ENCODE data around the gene RTN4R.
A peak's percentile ranks its signal among the peaks of the same experiment; 100 is the strongest.
"Not testable (repeated sequence)": the region's sequence is repeated elsewhere in the genome, so short reads cannot be mapped to it uniquely, and the experiment has no call there.

RTN4R gene

DNA sequence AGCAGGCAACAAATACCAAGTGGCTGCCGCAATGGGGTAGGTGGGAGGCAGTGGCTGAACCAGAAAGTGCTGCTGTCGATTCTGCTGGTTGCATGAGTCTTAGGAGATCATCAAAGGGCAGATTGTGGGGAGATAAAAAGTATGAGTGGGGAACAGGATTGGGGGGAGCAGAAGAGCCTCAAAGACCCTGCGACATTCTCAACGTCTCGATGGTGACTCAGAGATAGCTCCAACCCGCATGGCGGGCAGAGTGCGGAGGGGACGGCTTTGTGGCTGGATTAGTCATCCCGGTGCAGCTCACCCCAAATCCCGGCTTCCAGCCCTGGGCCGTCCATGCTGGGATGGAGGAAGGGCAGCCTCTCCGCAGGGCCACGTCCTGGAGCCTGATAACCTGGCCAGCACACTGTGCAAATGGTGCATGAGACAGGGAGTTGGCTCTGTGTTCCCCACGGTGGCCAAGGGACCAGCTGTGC is 11.6 kb upstream of the RTN4R start:
- TF ChIP-seq, protein P1, sequence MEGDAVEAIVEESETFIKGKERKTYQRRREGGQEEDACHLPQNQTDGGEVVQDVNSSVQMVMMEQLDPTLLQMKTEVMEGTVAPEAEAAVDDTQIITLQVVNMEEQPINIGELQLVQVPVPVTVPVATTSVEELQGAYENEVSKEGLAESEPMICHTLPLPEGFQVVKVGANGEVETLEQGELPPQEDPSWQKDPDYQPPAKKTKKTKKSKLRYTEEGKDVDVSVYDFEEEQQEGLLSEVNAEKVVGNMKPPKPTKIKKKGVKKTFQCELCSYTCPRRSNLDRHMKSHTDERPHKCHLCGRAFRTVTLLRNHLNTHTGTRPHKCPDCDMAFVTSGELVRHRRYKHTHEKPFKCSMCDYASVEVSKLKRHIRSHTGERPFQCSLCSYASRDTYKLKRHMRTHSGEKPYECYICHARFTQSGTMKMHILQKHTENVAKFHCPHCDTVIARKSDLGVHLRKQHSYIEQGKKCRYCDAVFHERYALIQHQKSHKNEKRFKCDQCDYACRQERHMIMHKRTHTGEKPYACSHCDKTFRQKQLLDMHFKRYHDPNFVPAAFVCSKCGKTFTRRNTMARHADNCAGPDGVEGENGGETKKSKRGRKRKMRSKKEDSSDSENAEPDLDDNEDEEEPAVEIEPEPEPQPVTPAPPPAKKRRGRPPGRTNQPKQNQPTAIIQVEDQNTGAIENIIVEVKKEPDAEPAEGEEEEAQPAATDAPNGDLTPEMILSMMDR (conservative IDR thresholded peaks at IDR 0.05; ENCODE audit: low read depth): no peak
- ChIA-PET CTCF (no interaction called here), POLR2A (ENCODE audit: low non-redundant PET) (no interaction called here)
- no peak for DNase-seq (ENCODE audit: low spot score)
- no peak overlapping the region for H3K27ac ChIP-seq

GRCh38 chr22:20278726-20279490 is 10.8 kb upstream of the RTN4R start:
- H3K27ac ChIP-seq; POLR2A ChIA-PET (ENCODE audit: low non-redundant PET); CTCF ChIA-PET; DNase-seq (ENCODE audit: low spot score): not testable (repeated sequence)

- DNase-seq (ENCODE audit: low spot score); H3K27ac ChIP-seq; CTCF ChIA-PET; POLR2A ChIA-PET (ENCODE audit: low non-redundant PET): not testable (repeated sequence)
Measured at GRCh38 chr22:20277936-20278635, 10.0 kb upstream of the RTN4R start.

DNA sequence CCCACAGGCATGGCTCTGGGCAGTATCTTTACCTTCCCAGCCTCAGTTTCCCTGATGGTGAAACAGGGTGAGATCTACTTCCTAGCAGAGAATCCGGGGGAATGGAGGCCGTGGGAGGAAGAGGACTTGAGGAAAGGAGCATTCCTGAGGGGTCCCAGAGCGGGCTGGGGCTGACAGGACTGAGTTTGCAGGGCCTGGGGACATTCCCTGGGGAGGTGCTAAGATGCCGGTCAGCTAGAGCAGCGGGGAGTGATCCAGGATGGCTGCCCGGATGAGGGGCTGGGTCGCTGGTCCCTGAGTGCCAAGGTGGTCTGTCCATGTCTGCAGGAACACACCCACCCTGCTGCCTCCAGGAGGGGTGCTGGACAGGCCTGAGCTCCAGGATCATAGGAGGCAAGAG is 8.3 kb upstream of the RTN4R start:
- POLR2A ChIA-PET (ENCODE audit: low non-redundant PET): no interaction called here
- TF ChIP-seq, protein P1 (conservative IDR thresholded peaks at IDR 0.05; ENCODE audit: low read depth): no peak
- DNase-seq (ENCODE audit: low spot score): no peak
- CTCF ChIA-PET: no interaction called here
- H3K27ac ChIP-seq: no peak overlapping the region

DNA sequence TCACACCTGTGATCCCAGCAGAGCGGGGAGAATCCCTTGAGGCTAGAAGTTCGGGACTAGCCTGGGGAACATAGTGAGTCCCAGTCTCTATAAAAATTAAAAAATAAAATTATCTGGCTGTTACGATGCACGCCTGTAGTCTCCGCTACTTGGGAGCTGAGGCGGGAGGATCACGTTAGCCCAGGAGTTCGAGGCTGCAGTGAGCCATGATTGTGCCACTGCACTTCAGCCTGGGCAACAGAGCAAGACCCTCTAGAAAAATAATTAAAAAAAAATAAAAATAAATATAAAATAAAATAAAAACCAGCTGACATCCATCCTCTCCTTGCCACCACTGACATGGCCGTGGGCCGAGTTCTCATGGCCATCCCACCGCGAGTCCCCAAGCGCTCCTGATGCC is 7.7 kb upstream of the RTN4R start:
- TF ChIP-seq, protein P1 (conservative IDR thresholded peaks at IDR 0.05; ENCODE audit: low read depth): no peak
- no peak for DNase-seq (ENCODE audit: low spot score)
- H3K27ac ChIP-seq: no peak overlapping the region
- CTCF ChIA-PET: no interaction called here
- POLR2A ChIA-PET (ENCODE audit: low non-redundant PET): no interaction called here

DNA sequence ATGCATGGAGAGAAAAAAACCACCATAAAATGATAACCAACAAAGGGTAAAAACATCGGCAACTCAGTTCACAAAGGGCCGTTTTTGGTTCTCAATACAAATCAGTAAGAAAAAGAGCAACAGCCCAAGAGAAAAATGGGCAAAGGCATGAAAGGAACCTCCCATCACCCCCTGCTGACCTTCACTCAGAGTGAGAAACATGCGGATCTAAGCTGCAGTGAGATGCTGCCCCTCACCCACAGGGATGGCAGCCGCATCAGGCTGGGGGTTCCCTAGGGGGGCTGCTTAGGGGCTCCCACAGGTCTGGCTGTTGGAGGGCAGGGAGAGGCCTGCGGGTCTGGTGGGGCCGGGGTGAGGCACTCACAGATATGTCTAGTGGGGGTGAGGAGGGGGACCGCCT is 7.2 kb upstream of the RTN4R start:
- POLR2A ChIA-PET (ENCODE audit: low non-redundant PET); DNase-seq (ENCODE audit: low spot score); CTCF ChIA-PET; H3K27ac ChIP-seq: not testable (repeated sequence)

DNA sequence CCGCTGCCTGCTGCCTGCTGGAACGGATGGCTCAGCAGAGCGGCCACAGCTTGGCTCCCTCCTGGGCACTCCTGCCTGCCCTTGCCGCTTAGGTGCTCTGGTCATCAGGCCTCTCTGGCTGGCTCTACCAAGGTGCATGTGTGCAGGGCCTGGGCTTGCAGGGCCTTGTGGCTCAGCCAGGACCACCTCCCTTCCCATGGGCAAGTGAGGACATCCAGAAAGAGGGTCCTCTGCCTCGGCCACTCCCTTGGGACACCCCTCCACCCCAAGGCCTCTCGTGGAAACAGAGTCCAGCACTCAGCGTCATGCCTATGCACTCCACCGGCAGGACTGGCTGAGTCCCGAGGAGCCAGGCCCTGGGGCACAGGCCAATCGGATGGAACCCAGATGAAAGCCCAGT is 6.3 kb upstream of the RTN4R start:
- H3K27ac ChIP-seq; POLR2A ChIA-PET (ENCODE audit: low non-redundant PET); CTCF ChIA-PET; DNase-seq (ENCODE audit: low spot score): not testable (repeated sequence)

GRCh38 chr22:20273758-20274181 is 5.7 kb upstream of the RTN4R start:
- ChIA-PET CTCF (no interaction called here), POLR2A (ENCODE audit: low non-redundant PET) (no interaction called here)
- TF ChIP-seq, protein P1 (conservative IDR thresholded peaks at IDR 0.05; ENCODE audit: low read depth): no peak
- no peak for DNase-seq (ENCODE audit: low spot score)
- peak overlapping the region; percentile 46 for H3K27ac ChIP-seq
